Ishikawa (cell line): ENCODE measurements around the gene KIF26B.

Source experiments
- EP300 ChIP-seq: IDR thresholded peaks from 2 replicates; pipeline ENCODE4 v1.6.1; 2012; ENCODE audit warnings: borderline replicate concordance
- TF ChIP-seq, protein P1 (sequence below): IDR thresholded peaks from 2 replicates; pipeline ENCODE4 v1.6.1; 2012; ENCODE audit warnings: low read depth, mild to moderate bottlenecking

DNA sequence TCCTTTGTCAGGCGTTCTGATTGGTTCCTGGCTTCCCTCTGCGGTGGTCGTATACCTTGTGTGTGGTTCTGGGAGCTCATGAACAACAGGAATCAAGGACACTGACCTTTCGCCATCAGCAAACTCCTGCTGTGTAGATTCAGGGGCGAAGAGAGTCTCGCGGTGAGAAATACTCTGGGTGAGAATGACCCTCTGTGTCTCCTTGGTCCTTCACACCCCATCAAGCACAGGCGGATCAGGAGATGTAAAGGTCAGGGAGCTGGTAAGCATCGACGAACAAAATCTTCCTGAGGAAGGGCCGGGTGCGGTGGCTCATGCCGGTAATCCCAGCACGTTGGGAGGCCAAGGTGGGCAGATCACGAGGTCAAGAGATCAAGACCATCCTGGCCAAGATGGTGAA is 207.2 kb downstream of the KIF26B start:
- TF ChIP-seq, protein P1, sequence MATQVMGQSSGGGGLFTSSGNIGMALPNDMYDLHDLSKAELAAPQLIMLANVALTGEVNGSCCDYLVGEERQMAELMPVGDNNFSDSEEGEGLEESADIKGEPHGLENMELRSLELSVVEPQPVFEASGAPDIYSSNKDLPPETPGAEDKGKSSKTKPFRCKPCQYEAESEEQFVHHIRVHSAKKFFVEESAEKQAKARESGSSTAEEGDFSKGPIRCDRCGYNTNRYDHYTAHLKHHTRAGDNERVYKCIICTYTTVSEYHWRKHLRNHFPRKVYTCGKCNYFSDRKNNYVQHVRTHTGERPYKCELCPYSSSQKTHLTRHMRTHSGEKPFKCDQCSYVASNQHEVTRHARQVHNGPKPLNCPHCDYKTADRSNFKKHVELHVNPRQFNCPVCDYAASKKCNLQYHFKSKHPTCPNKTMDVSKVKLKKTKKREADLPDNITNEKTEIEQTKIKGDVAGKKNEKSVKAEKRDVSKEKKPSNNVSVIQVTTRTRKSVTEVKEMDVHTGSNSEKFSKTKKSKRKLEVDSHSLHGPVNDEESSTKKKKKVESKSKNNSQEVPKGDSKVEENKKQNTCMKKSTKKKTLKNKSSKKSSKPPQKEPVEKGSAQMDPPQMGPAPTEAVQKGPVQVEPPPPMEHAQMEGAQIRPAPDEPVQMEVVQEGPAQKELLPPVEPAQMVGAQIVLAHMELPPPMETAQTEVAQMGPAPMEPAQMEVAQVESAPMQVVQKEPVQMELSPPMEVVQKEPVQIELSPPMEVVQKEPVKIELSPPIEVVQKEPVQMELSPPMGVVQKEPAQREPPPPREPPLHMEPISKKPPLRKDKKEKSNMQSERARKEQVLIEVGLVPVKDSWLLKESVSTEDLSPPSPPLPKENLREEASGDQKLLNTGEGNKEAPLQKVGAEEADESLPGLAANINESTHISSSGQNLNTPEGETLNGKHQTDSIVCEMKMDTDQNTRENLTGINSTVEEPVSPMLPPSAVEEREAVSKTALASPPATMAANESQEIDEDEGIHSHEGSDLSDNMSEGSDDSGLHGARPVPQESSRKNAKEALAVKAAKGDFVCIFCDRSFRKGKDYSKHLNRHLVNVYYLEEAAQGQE, result no peak
- no peak for TF ChIP-seq EP300
